GM12878 (cell line): ENCODE data around the gene RAB35.

ENCODE experiments used
- CREB1 ChIP-seq: IDR thresholded peaks from 2 replicates; pipeline ENCODE4 v1.6.1; 2012; ENCODE audit warnings: low read depth, mild to moderate bottlenecking, inconsistent platforms
- EP300 ChIP-seq, 2 experiments: fragments of 150-350 bp in 1 of 2; IDR thresholded peaks; 2 replicates each; pipeline ENCODE4 v1.6.1; 2011 to 2012; ENCODE audit warnings: low read depth in 2 of 2, low read length in 2 of 2, borderline replicate concordance in 1 of 2, improper control_type of control experiment in 1 of 2, inconsistent platforms in 1 of 2; ENCODE audit not compliant: control insufficient read depth in 1 of 2
- ESRRA ChIP-seq: IDR thresholded peaks from 2 replicates; pipeline ENCODE4 v1.6.1; 2012; ENCODE audit warnings: mild to moderate bottlenecking, low read length, improper control_type of control experiment
- FOXK2 ChIP-seq: fragments of 450-650 bp; IDR thresholded peaks from 2 replicates; pipeline ENCODE4 v1.6.1; 2017; ENCODE audit warnings: mild to moderate bottlenecking, moderate library complexity
- JUNB ChIP-seq: IDR thresholded peaks from 2 replicates; pipeline ENCODE4 v1.6.1; 2016; ENCODE audit warnings: antibody characterized with exemption, mild to moderate bottlenecking
- POLR2A ChIP-seq: IDR thresholded peaks from 2 replicates; pipeline ENCODE4 v1.6.1; 2011; ENCODE audit warnings: low read depth, mild to moderate bottlenecking, low read length
- POLR2AphosphoS5 ChIP-seq: IDR thresholded peaks from 2 replicates; pipeline ENCODE4 v1.6.1; 2011; ENCODE audit warnings: mild to moderate bottlenecking, low read length, inconsistent platforms
- RFX5 ChIP-seq: IDR thresholded peaks from 2 replicates; pipeline ENCODE4 v1.6.1; 2011; ENCODE audit warnings: low read depth, low read length, improper control_type of control experiment
- SIX5 ChIP-seq: IDR thresholded peaks from 2 replicates; pipeline ENCODE4 v1.6.1; 2011; ENCODE audit warnings: mild to moderate bottlenecking, low read depth, low read length, moderate library complexity; ENCODE audit not compliant: severe bottlenecking
- SPI1 ChIP-seq: IDR thresholded peaks from 2 replicates; pipeline ENCODE4 v1.6.1; 2011; ENCODE audit warnings: low read depth, mild to moderate bottlenecking, low read length, moderate library complexity, borderline replicate concordance; ENCODE audit not compliant: insufficient read depth
- TF ChIP-seq, protein P1 (sequence below), 3 experiments: IDR thresholded peaks in 2 of 3; conservative IDR thresholded peaks in 1 of 3; 2 replicates each; pipeline ENCODE4 v1.5.1; 2011; ENCODE audit warnings: low read depth in 3 of 3, low read length in 3 of 3, mild to moderate bottlenecking in 3 of 3, control low read depth in 2 of 3, moderate library complexity in 2 of 3, inconsistent platforms in 1 of 3, mixed read lengths in 1 of 3; ENCODE audit not compliant: control insufficient read depth in 2 of 3, insufficient read depth in 1 of 3; ENCODE audit errors: extremely low read depth in 1 of 3
- TF ChIP-seq, protein P2 (sequence below): IDR thresholded peaks from 2 replicates; pipeline ENCODE4 v1.6.1; 2011; ENCODE audit warnings: low read depth, low read length, improper control_type of control experiment, borderline replicate concordance

DNA sequence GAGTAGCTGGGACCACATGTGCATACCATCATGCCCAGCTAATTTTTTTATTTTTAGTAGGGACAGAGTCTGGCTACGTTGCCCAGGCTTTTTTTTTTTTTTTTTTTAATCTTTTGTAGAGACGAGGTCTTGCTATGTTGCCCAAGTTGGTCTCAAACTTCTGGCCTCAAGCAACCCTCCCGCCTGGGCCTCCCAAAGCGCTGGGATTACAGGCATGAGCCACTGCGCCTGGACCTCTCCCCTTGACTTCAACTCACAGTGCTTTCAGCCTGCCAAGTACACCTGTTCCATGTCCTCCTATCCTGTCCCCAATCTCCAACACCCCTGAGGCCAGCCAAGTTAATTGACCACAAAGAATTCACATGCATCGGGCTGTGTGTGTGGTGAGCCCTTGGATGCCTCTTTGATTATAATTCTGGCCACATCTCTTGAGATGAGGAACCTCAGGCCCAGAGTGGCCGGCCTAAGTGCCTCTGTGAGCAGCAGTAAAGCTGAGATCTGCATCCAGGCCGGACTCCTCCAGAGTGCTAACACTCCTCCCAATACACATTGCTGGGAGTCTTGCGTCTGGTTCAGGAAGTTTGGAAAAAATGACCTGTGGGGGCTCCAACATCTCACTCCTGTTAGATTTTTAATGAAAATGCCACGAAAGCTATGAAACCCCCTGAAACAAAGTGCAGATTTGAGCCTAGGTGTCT, 6.8 kb downstream of the RAB35 start:
- TF ChIP-seq, protein P1, sequence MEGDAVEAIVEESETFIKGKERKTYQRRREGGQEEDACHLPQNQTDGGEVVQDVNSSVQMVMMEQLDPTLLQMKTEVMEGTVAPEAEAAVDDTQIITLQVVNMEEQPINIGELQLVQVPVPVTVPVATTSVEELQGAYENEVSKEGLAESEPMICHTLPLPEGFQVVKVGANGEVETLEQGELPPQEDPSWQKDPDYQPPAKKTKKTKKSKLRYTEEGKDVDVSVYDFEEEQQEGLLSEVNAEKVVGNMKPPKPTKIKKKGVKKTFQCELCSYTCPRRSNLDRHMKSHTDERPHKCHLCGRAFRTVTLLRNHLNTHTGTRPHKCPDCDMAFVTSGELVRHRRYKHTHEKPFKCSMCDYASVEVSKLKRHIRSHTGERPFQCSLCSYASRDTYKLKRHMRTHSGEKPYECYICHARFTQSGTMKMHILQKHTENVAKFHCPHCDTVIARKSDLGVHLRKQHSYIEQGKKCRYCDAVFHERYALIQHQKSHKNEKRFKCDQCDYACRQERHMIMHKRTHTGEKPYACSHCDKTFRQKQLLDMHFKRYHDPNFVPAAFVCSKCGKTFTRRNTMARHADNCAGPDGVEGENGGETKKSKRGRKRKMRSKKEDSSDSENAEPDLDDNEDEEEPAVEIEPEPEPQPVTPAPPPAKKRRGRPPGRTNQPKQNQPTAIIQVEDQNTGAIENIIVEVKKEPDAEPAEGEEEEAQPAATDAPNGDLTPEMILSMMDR (IDR thresholded peaks at IDR 0.05 in 2 of 3, conservative IDR thresholded peaks at IDR 0.05 in 1 of 3; ENCODE audit: control insufficient read depth in 2 of 3, extremely low read depth in 1 of 3, insufficient read depth in 1 of 3, low read depth in 3 of 3, low read length in 3 of 3) = no peak
- TF ChIP-seq POLR2A (no peak), FOXK2 (no peak), RFX5 (no peak), EP300 (IDR thresholded peaks at IDR 0.05; ENCODE audit: borderline replicate concordance in 1 of 2, control insufficient read depth in 1 of 2, low read depth in 2 of 2, low read length in 2 of 2) (no peak), CREB1 (no peak), POLR2AphosphoS5 (no peak), SPI1 (no peak), JUNB (no peak), ESRRA (no peak), SIX5 (no peak)
- TF ChIP-seq, protein P2, sequence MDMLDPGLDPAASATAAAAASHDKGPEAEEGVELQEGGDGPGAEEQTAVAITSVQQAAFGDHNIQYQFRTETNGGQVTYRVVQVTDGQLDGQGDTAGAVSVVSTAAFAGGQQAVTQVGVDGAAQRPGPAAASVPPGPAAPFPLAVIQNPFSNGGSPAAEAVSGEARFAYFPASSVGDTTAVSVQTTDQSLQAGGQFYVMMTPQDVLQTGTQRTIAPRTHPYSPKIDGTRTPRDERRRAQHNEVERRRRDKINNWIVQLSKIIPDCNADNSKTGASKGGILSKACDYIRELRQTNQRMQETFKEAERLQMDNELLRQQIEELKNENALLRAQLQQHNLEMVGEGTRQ = no peak
